Smooth muscle cell (in vitro differentiated cells): ENCODE measurements around the gene MAMDC2. TPM values are rescaled to one million over a fixed set of nuclear protein-coding genes. Genes with fewer than 3 reads are reported as not detected.

Experiments used
- DNase-seq: peaks from one replicate; lab custom pipeline; 2025; ENCODE audit not compliant: unreplicated experiment; lab: John Stamatoyannopoulos, UW
- H2AFZ ChIP-seq: fragments of 200-600 bp; sonication (generic); 2 replicates; pipeline ENCODE4 v1.6.0; 2016; ENCODE audit warnings: antibody characterized with exemption, low read depth, mild to moderate bottlenecking
- H3F3A ChIP-seq: fragments of 200-600 bp; sonication (generic); 2 replicates; pipeline ENCODE4 v1.6.0; 2017; ENCODE audit warnings: antibody characterized with exemption, low read depth
- H3K27ac ChIP-seq: fragments of 200-600 bp; sonication (generic); 2 replicates; pipeline ENCODE4 v1.5.1; 2016; ENCODE audit warnings: low read depth, mild to moderate bottlenecking
- H3K27me3 ChIP-seq: fragments of 200-600 bp; sonication (generic); 2 replicates; pipeline ENCODE4 v1.6.1; 2016; ENCODE audit warnings: low read depth, mild to moderate bottlenecking
- H3K36me3 ChIP-seq: fragments of 200-600 bp; sonication (generic); 2 replicates; pipeline ENCODE4 v1.5.1; 2016; ENCODE audit warnings: low read depth
- H3K4me1 ChIP-seq: fragments of 200-600 bp; sonication (generic); 2 replicates; pipeline ENCODE4 v1.5.1; 2016; ENCODE audit warnings: low read depth
- H3K4me2 ChIP-seq: fragments of 200-600 bp; sonication (generic); 2 replicates; pipeline ENCODE4 v1.6.0; 2016; ENCODE audit warnings: mild to moderate bottlenecking
- H3K4me3 ChIP-seq: fragments of 200-600 bp; sonication (generic); 2 replicates; pipeline ENCODE4 v1.5.1; 2016; ENCODE audit warnings: mild to moderate bottlenecking
- H3K79me2 ChIP-seq: fragments of 200-600 bp; sonication (generic); 2 replicates; pipeline ENCODE4 v1.6.0; 2016; ENCODE audit warnings: low read depth, mild to moderate bottlenecking
- H3K9ac ChIP-seq: fragments of 200-600 bp; sonication (generic); 2 replicates; pipeline ENCODE4 v1.6.0; 2016; ENCODE audit warnings: low read depth
- H3K9me3 ChIP-seq: fragments of 200-600 bp; sonication (generic); replicated peaks from 2 replicates; pipeline ENCODE4 v1.5.1; 2016; ENCODE audit warnings: low read depth
- H4K20me1 ChIP-seq: fragments of 200-600 bp; sonication (generic); 2 replicates; pipeline ENCODE4 v1.6.0; 2016; ENCODE audit warnings: low read depth
- CTCF ChIP-seq: fragments of 200-600 bp; sonication (generic); IDR thresholded peaks from 2 replicates; pipeline ENCODE4 v1.5.1; 2017; ENCODE audit warnings: borderline replicate concordance, mild to moderate bottlenecking, antibody characterized with exemption; ENCODE audit not compliant: insufficient read depth, poor library complexity, severe bottlenecking
- WGBS: methylation state at CpG from one replicate; pipeline ENCODE4 v1.1.7; 2016; ENCODE audit warnings: low lambda C conversion rate; 5-methylcytosine and 5-hydroxymethylcytosine counted together
- polyA plus RNA-seq: library from polyadenylated mRNA; unstranded; fragments of >200 nt; fragmentation: Nextera tagmentation; extraction: Ambion mirVana; gene quantifications from 2 replicates; pipeline ENCODE4 v1.2.1, GENCODE V29; 2016
- total RNA-seq: library from RNA; depleted of rRNA; stranded (reverse); fragments of >200 nt; gene quantifications from 2 replicates; pipeline ENCODE4 v1.2.3, GENCODE V29; 2014

The MAMDC2 gene
- total and polyA plus RNA-seq, 2 experiments from 2014 or later: 8.2 to 13.0 TPM

- Histone ChIP-seq H3K36me3 (no peaks in the 10 kb centered on the region), H3K27ac (no peak overlapping the region), H3K79me2 (no peaks in the 10 kb centered on the region), H3K4me3 (no peak overlapping the region), H3K27me3 (no peaks in the 10 kb centered on the region), H3K9me3 (no peaks in the 10 kb centered on the region), H2AFZ (no peak overlapping the region), H4K20me1 (no peaks in the 10 kb centered on the region), H3K4me2 (no peak overlapping the region), H3K4me1 (no peaks in the 10 kb centered on the region), H3F3A (no peaks in the 10 kb centered on the region), H3K9ac (no peak overlapping the region)
- WGBS: 92% methylated on average over 2 of the region's 2 CpGs
- no peak for DNase-seq
- no peak for TF ChIP-seq CTCF
These were observed 48.5 kb downstream of the MAMDC2 start for GRCh38 chr9:70092190-70092589.

GRCh38 chr9:70093095-70093494 lies 49.4 kb downstream of the MAMDC2 start:
- no peaks in the 10 kb centered on the region for H3K27me3 ChIP-seq
- H2AFZ ChIP-seq: no peak overlapping the region
- no peak overlapping the region for H3K27ac ChIP-seq
- no peak overlapping the region for H3K9ac ChIP-seq
- no peaks in the 10 kb centered on the region for H3K36me3 ChIP-seq
- H3F3A ChIP-seq: no peaks in the 10 kb centered on the region
- no peak overlapping the region for H3K4me3 ChIP-seq
- H3K79me2 ChIP-seq: no peaks in the 10 kb centered on the region
- no peaks in the 10 kb centered on the region for H3K9me3 ChIP-seq
- no peaks in the 10 kb centered on the region for H3K4me1 ChIP-seq
- DNase-seq: no peak
- no peak overlapping the region for H3K4me2 ChIP-seq
- no peaks in the 10 kb centered on the region for H4K20me1 ChIP-seq
- TF ChIP-seq CTCF: no peak

DNA sequence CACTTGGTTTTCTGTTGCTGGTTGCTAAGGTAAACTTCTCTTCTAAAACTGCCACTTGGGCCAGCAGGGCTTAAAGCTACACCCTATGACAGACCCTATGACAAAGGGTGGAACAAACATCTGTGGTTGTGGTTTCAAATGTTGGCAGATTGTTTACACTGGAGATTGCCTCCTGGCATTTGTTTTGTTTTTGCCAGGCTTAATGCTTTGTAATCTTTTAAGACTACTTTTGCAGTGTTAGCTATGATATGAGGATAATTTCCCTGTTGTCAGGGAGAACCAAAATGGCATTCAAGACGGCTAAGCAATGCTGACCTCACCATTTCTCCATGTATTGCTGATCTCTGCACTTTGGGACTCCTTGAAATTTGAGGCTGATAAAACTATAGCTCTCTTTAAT lies 50.3 kb downstream of the MAMDC2 start:
- H3K27me3 ChIP-seq: no peaks in the 10 kb centered on the region
- no peak for TF ChIP-seq CTCF
- no peak overlapping the region for H3K27ac ChIP-seq
- H4K20me1 ChIP-seq: no peaks in the 10 kb centered on the region
- H2AFZ ChIP-seq: no peak overlapping the region
- H3K36me3 ChIP-seq: no peaks in the 10 kb centered on the region
- H3K4me2 ChIP-seq: no peak overlapping the region
- no peaks in the 10 kb centered on the region for H3K79me2 ChIP-seq
- no peaks in the 10 kb centered on the region for H3K9me3 ChIP-seq
- H3K9ac ChIP-seq: no peak overlapping the region
- no peaks in the 10 kb centered on the region for H3F3A ChIP-seq
- no peaks in the 10 kb centered on the region for H3K4me1 ChIP-seq
- no peak overlapping the region for H3K4me3 ChIP-seq
- DNase-seq: no peak
- 44% methylated on average over 1 of the region's 1 CpG for WGBS

DNA sequence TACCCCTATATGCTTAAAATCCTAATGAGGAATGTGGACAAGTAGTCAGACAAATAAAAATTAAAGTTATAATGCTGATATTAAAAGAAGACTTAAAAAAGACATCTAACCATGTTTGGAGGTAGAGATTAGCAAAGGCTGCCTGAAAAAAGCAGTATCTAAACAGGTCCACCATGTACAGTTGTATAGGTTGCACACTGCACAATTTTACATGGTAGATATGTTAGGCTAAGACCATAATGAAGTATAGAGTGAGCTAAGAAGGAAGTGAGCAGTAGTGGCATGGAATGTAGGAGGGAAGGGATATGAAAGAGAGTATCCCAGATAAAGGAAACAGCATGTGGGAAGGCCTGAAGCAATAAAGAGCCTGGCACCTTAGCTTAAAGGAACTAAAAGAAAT lies 51.1 kb downstream of the MAMDC2 start:
- DNase-seq: no peak
- Histone ChIP-seq H3F3A (no peaks in the 10 kb centered on the region), H3K27ac (no peak overlapping the region), H4K20me1 (no peaks in the 10 kb centered on the region), H3K79me2 (no peaks in the 10 kb centered on the region), H3K4me1 (no peaks in the 10 kb centered on the region), H3K36me3 (no peaks in the 10 kb centered on the region), H3K4me2 (no peak overlapping the region), H3K9me3 (no peaks in the 10 kb centered on the region), H3K4me3 (no peak overlapping the region), H3K27me3 (no peaks in the 10 kb centered on the region), H3K9ac (no peak overlapping the region), H2AFZ (no peak overlapping the region)
- no peak for TF ChIP-seq CTCF
